ENCODE results near the gene SCAI.
"Not testable (repeated sequence)": the region's sequence is repeated elsewhere in the genome, so short reads cannot be mapped to it uniquely, and the experiment has no call there.

The SCAI gene

GRCh38 chr9:125043148-125043547 is 100.2 kb downstream of the SCAI start:
- DNase-seq (ENCODE audit: low spot score) = no peak
- TF ChIP-seq CTCF (IDR thresholded peaks at IDR 0.05; ENCODE audit: extremely low read depth, missing control alignments) = no peak

- DNase-seq (ENCODE audit: low spot score) = no peak
- TF ChIP-seq CTCF (IDR thresholded peaks at IDR 0.05; ENCODE audit: extremely low read depth, missing control alignments) = no peak
Measured at GRCh38 chr9:125038166-125038565, 105.2 kb downstream of the SCAI start.

- no peak for DNase-seq (ENCODE audit: low spot score)
- TF ChIP-seq CTCF (IDR thresholded peaks at IDR 0.05; ENCODE audit: extremely low read depth, missing control alignments) = no peak
Measured at GRCh38 chr9:125028041-125028440, 115.3 kb downstream of the SCAI start.

GRCh38 chr9:125024917-125025316 is 118.4 kb downstream of the SCAI start:
- TF ChIP-seq CTCF (IDR thresholded peaks at IDR 0.05; ENCODE audit: extremely low read depth, missing control alignments) = no peak
- no peak for DNase-seq (ENCODE audit: low spot score)

GRCh38 chr9:125021069-125021468 is 122.3 kb downstream of the SCAI start:
- TF ChIP-seq CTCF (IDR thresholded peaks at IDR 0.05; ENCODE audit: extremely low read depth, missing control alignments) = no peak
- DNase-seq (ENCODE audit: low spot score) = no peak

GRCh38 chr9:125015655-125016054 is 127.7 kb downstream of the SCAI start:
- not testable (repeated sequence) for DNase-seq (ENCODE audit: low spot score)

GRCh38 chr9:125012013-125012412 is 131.3 kb downstream of the SCAI start:
- not testable (repeated sequence) for DNase-seq (ENCODE audit: low spot score)

- no peak for TF ChIP-seq CTCF (IDR thresholded peaks at IDR 0.05; ENCODE audit: extremely low read depth, missing control alignments)
- DNase-seq (ENCODE audit: low spot score) = no peak
Measured at GRCh38 chr9:125008599-125008998, 134.7 kb downstream of the SCAI start.

- no peak for DNase-seq (ENCODE audit: low spot score)
- TF ChIP-seq CTCF (IDR thresholded peaks at IDR 0.05; ENCODE audit: extremely low read depth, missing control alignments) = no peak
Measured at GRCh38 chr9:125003332-125003731, 140.0 kb downstream of the SCAI start.
